Liver (tissue), 9 donors: ENCODE measurements around the gene PRKX. TPM values are rescaled to one million over a fixed set of nuclear protein-coding genes. Genes with fewer than 3 reads are reported as not detected.

Source experiments
- DNase-seq: peaks from one replicate; pipeline ENCODE4 v3.0.0-alpha.2; 2017; ENCODE audit warnings: low spot score
- H3K27ac ChIP-seq, 2 donors: one replicate each; pipeline ENCODE4 v1.7.0; 2013; ENCODE audit warnings: inconsistent platforms in 2 of 2, low read length in 2 of 2, control low read depth in 1 of 2, low read depth in 1 of 2, mild to moderate bottlenecking in 1 of 2
- H3K27me3 ChIP-seq, 4 donors: one replicate each; pipeline versions ENCODE4 v1.6.1 to v1.7.0; 2013; ENCODE audit warnings: low read length in 3 of 4, inconsistent platforms in 1 of 4, mild to moderate bottlenecking in 1 of 4, moderate library complexity in 1 of 4; ENCODE audit not compliant: control insufficient read depth in 4 of 4, insufficient read depth in 4 of 4
- H3K36me3 ChIP-seq, 4 donors: one replicate each; pipeline versions ENCODE4 v1.6.1 to v1.7.0; 2013; ENCODE audit warnings: low read length in 3 of 4, mild to moderate bottlenecking in 3 of 4, low read depth in 1 of 4, moderate library complexity in 1 of 4; ENCODE audit not compliant: control insufficient read depth in 4 of 4, insufficient read depth in 3 of 4
- H3K4me1 ChIP-seq, 4 donors: one replicate each; pipeline versions ENCODE4 v1.6.1 to v1.7.0; 2013; ENCODE audit warnings: low read length in 3 of 4, mild to moderate bottlenecking in 3 of 4, moderate library complexity in 1 of 4; ENCODE audit not compliant: control insufficient read depth in 4 of 4, insufficient read depth in 4 of 4
- H3K4me3 ChIP-seq, 3 donors: one replicate each; pipeline versions ENCODE4 v1.6.1 to v1.7.0; 2013; ENCODE audit warnings: low read length in 3 of 3, control low read depth in 1 of 3, low read depth in 1 of 3, mild to moderate bottlenecking in 1 of 3
- H3K9ac ChIP-seq, 2 donors: one replicate each; pipeline ENCODE4 v1.7.0; 2013; ENCODE audit warnings: low read length in 2 of 2, mild to moderate bottlenecking in 2 of 2, moderate library complexity in 2 of 2, control low read depth in 1 of 2, low read depth in 1 of 2
- H3K9me3 ChIP-seq, 4 donors: one replicate each; pipeline versions ENCODE4 v1.6.1 to v1.7.0; 2013; ENCODE audit warnings: low read length in 3 of 4; ENCODE audit not compliant: control insufficient read depth in 4 of 4
- FOXA1 ChIP-seq: IDR thresholded peaks from 2 replicates; pipeline ENCODE4 v1.6.1; 2016; ENCODE audit warnings: antibody characterized with exemption
- FOXA2 ChIP-seq: IDR thresholded peaks from 2 replicates; pipeline ENCODE4 v1.6.1; 2016; ENCODE audit warnings: antibody characterized with exemption
- HNF4A ChIP-seq, 2 donors: conservative IDR thresholded peaks; 2 replicates each; pipeline ENCODE4 v1.6.1; 2016; ENCODE audit warnings: antibody characterized with exemption in 2 of 2, mild to moderate bottlenecking in 2 of 2
- JUND ChIP-seq, 2 donors: IDR thresholded peaks; 2 replicates each; pipeline ENCODE4 v1.6.1; 2016; ENCODE audit warnings: antibody characterized with exemption in 2 of 2
- SP1 ChIP-seq: IDR thresholded peaks from 2 replicates; pipeline ENCODE4 v1.6.1; 2018; ENCODE audit warnings: antibody characterized with exemption, mild to moderate bottlenecking
- WGBS: extraction: QIAGEN DNeasy Blood & Tissue Kit; methylation state at CpG from one replicate; pipeline ENCODE4 v1.1.7; 2013; 5-methylcytosine and 5-hydroxymethylcytosine counted together
- polyA plus RNA-seq, 2 donors: library from polyadenylated mRNA; stranded (reverse) in 1 of 2; unstranded in 1 of 2; fragments of 200-250 nt in 1 of 2; fragments of >200 nt in 1 of 2; fragmentation: Nextera tagmentation in 1 of 2; extraction: Ambion mirVana in 1 of 2; gene quantifications; one replicate each; pipeline versions ENCODE4 v1.2.1 to v1.2.3, GENCODE V29; 2013 to 2015
- total RNA-seq, 2 donors: library from RNA; depleted of rRNA; stranded (reverse); fragments of >200 nt; gene quantifications; one replicate each; pipeline ENCODE4 v1.2.3, GENCODE V29; 2014
- TF ChIP-seq, protein P1 (sequence below): fragments of 150-350 bp; IDR thresholded peaks from 2 replicates; pipeline ENCODE4 v1.5.1; 2017; ENCODE audit warnings: improper control_type of control experiment, low read depth, low read length; ENCODE audit not compliant: missing input control
- TF ChIP-seq, protein P2 (sequence below): IDR thresholded peaks from 2 replicates; pipeline ENCODE4 v1.6.1; 2016; ENCODE audit warnings: antibody characterized with exemption
- TF ChIP-seq, protein P3 (sequence below): IDR thresholded peaks from 2 replicates; pipeline ENCODE4 v1.6.1; 2016; ENCODE audit warnings: antibody characterized with exemption, mild to moderate bottlenecking
- donor health status: healthy.
- donor health status: healthy.
- donor health status: healthy.
- donor health status: healthy.
- donor health status: healthy.

Gene PRKX
- total and polyA plus RNA-seq, 4 donors = 0.63 to 4.0 (median 1.7) TPM

DNA sequence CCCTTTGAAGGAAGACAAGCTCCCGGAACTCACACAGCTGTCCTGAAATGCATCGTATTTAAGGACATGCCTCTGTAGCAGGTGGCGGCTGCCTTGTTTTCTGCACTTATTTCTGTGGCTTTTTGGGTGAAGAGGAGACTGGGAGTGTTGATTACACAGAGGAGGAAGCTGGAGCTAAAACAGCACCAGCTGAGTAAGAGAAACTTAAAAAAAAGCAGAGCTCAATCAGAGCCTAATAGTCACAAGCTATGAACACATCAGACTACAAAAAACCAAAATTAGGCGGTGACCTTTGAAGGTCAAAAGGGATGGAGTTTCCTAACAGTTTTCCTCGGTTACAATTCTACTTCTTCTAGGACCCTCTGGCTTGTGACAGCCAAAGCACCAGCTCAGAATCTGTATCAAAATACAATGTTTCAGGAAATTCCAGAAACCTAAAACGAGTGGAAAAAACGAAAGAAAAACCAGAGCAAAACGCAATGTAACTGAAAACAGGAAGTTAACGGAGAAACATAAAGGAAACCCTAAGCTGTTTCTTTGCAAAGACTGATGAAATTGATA is 13.5 kb downstream of the PRKX start:
- H3K27me3 ChIP-seq = no peaks in the 10 kb centered on the region
- H3K4me3 ChIP-seq = peak overlapping the region in 1 of 3 donors; percentile 6
- TF ChIP-seq, protein P1, sequence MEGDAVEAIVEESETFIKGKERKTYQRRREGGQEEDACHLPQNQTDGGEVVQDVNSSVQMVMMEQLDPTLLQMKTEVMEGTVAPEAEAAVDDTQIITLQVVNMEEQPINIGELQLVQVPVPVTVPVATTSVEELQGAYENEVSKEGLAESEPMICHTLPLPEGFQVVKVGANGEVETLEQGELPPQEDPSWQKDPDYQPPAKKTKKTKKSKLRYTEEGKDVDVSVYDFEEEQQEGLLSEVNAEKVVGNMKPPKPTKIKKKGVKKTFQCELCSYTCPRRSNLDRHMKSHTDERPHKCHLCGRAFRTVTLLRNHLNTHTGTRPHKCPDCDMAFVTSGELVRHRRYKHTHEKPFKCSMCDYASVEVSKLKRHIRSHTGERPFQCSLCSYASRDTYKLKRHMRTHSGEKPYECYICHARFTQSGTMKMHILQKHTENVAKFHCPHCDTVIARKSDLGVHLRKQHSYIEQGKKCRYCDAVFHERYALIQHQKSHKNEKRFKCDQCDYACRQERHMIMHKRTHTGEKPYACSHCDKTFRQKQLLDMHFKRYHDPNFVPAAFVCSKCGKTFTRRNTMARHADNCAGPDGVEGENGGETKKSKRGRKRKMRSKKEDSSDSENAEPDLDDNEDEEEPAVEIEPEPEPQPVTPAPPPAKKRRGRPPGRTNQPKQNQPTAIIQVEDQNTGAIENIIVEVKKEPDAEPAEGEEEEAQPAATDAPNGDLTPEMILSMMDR = no peak
- TF ChIP-seq FOXA1 = no peak
- TF ChIP-seq JUND (IDR thresholded peaks at IDR 0.05) = no peak
- TF ChIP-seq HNF4A (conservative IDR thresholded peaks at IDR 0.05) = no peak
- TF ChIP-seq, protein P2, sequence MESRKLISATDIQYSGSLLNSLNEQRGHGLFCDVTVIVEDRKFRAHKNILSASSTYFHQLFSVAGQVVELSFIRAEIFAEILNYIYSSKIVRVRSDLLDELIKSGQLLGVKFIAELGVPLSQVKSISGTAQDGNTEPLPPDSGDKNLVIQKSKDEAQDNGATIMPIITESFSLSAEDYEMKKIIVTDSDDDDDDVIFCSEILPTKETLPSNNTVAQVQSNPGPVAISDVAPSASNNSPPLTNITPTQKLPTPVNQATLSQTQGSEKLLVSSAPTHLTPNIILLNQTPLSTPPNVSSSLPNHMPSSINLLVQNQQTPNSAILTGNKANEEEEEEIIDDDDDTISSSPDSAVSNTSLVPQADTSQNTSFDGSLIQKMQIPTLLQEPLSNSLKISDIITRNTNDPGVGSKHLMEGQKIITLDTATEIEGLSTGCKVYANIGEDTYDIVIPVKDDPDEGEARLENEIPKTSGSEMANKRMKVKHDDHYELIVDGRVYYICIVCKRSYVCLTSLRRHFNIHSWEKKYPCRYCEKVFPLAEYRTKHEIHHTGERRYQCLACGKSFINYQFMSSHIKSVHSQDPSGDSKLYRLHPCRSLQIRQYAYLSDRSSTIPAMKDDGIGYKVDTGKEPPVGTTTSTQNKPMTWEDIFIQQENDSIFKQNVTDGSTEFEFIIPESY = no peak
- TF ChIP-seq, protein P3, sequence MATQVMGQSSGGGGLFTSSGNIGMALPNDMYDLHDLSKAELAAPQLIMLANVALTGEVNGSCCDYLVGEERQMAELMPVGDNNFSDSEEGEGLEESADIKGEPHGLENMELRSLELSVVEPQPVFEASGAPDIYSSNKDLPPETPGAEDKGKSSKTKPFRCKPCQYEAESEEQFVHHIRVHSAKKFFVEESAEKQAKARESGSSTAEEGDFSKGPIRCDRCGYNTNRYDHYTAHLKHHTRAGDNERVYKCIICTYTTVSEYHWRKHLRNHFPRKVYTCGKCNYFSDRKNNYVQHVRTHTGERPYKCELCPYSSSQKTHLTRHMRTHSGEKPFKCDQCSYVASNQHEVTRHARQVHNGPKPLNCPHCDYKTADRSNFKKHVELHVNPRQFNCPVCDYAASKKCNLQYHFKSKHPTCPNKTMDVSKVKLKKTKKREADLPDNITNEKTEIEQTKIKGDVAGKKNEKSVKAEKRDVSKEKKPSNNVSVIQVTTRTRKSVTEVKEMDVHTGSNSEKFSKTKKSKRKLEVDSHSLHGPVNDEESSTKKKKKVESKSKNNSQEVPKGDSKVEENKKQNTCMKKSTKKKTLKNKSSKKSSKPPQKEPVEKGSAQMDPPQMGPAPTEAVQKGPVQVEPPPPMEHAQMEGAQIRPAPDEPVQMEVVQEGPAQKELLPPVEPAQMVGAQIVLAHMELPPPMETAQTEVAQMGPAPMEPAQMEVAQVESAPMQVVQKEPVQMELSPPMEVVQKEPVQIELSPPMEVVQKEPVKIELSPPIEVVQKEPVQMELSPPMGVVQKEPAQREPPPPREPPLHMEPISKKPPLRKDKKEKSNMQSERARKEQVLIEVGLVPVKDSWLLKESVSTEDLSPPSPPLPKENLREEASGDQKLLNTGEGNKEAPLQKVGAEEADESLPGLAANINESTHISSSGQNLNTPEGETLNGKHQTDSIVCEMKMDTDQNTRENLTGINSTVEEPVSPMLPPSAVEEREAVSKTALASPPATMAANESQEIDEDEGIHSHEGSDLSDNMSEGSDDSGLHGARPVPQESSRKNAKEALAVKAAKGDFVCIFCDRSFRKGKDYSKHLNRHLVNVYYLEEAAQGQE = no peak
- no peak for TF ChIP-seq FOXA2
- WGBS = 49% methylated on average over 9 of the region's 9 CpGs
- H3K27ac ChIP-seq = peak overlapping the region in 1 of 2 donors; percentile 42
- H3K4me1 ChIP-seq = no peaks in the 10 kb centered on the region
- DNase-seq = no peak
- no peaks in the 10 kb centered on the region for H3K9me3 ChIP-seq
- no peaks in the 10 kb centered on the region for H3K36me3 ChIP-seq
- H3K9ac ChIP-seq = peak overlapping the region in 1 of 2 donors; percentile 13

DNA sequence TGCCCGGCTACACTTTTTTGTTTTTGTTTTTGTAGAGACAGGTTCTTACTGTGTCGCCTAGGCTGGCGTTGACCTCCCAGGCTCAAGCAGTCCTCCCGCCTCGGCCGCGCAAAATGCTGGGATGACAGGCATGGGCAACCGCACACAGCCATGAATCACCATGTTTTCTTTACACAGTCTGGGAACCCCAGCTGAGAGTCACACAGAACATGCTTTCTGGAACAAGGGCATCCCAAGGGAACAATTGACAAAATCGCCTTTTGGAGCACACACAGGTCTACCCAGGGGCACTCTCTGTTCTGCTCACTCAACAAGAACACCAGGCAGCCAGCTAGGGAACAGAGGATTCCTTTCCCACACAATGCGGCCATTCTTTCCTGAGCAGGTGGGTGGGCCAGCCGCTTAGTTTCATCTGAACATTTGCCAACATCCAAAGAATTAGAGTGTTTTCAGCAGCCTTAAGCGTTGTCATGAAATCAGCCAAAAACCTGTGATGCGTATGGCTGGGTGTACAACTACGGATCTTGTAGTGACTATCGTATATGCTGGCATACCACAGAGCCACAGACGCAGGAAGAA is 15.7 kb downstream of the PRKX start:
- H3K4me1 ChIP-seq = no peaks in the 10 kb centered on the region
- H3K27ac ChIP-seq = no peak overlapping the region
- WGBS = 79% methylated on average over 16 of the region's 16 CpGs
- H3K27me3 ChIP-seq = no peaks in the 10 kb centered on the region
- no peak overlapping the region for H3K9ac ChIP-seq
- DNase-seq = no peak
- TF ChIP-seq, protein P1 = no peak
- TF ChIP-seq FOXA2 = no peak
- TF ChIP-seq, protein P3 = no peak
- TF ChIP-seq SP1 = peak; percentile 13
- no peak for TF ChIP-seq HNF4A (conservative IDR thresholded peaks at IDR 0.05)
- no peaks in the 10 kb centered on the region for H3K9me3 ChIP-seq
- H3K4me3 ChIP-seq = no peak overlapping the region
- no peaks in the 10 kb centered on the region for H3K36me3 ChIP-seq
